ENCODE results near the gene C2CD2.

The C2CD2 gene

DNA sequence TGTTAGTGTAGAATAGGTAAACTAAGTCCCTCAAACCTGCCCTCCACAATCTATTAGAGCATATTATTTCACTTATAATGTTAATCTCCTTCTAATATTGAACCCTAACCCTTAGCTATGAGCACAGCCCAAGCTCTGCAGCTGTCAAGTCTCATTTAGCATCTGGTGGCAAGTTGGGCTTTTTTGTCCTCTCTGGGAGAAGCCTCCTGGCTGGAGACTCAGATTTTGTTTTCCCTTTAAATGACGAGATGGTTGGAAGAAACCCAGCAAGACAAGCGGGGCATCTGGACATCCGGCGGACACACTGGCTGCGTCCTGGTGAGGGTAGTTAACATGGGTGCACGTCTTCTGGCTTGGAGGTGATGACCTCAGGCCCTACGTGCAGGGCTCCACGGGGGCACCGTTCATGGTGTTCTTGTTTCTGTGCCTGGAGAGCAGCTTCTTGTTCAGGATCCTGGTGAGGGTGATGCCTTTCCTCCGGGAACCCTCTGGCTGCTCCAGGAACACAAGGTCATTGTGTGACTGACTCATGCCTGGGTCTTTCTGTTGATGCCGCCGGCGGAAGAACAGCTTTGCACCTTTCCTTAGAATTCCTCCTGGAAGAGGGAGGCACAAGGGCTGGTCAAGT lies 65.0 kb downstream of the C2CD2 start:
- TF ChIP-seq, protein P1, sequence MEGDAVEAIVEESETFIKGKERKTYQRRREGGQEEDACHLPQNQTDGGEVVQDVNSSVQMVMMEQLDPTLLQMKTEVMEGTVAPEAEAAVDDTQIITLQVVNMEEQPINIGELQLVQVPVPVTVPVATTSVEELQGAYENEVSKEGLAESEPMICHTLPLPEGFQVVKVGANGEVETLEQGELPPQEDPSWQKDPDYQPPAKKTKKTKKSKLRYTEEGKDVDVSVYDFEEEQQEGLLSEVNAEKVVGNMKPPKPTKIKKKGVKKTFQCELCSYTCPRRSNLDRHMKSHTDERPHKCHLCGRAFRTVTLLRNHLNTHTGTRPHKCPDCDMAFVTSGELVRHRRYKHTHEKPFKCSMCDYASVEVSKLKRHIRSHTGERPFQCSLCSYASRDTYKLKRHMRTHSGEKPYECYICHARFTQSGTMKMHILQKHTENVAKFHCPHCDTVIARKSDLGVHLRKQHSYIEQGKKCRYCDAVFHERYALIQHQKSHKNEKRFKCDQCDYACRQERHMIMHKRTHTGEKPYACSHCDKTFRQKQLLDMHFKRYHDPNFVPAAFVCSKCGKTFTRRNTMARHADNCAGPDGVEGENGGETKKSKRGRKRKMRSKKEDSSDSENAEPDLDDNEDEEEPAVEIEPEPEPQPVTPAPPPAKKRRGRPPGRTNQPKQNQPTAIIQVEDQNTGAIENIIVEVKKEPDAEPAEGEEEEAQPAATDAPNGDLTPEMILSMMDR (IDR thresholded peaks at IDR 0.05; ENCODE audit: control extremely low read depth, extremely low read depth, low read depth, missing control alignments) = no peak
- ChIA-PET POLR2A (no interaction called here), CTCF (interaction anchor here (1.8 kb wide), 1 partner anchor 21 kb away, joined by 3 read pairs; no protein-coding TSS in a partner anchor)
- DNase-seq (ENCODE audit: extremely low spot score) = no peak

DNA sequence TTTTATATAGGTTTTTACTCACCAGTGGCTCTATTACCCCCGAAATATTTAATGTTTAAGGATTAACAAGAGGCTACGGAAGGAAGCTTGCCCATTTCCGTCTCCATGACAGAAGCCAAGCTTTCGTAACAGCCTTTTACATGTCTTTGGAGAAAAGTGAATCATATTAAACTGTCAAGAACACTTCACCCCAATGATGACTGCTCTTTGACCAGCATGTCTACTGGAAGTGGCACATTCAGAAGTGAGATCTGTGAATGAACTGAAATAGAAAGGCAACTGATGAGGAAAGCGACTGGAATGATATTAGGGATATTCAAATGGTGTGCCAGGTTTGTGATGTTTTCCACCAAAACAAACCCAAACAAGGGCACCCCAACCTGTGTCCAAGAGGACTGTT lies 66.2 kb downstream of the C2CD2 start:
- POLR2A ChIA-PET = no interaction called here
- CTCF ChIA-PET = no interaction called here
- TF ChIP-seq, protein P1 (IDR thresholded peaks at IDR 0.05; ENCODE audit: control extremely low read depth, extremely low read depth, low read depth, missing control alignments) = no peak
- DNase-seq (ENCODE audit: extremely low spot score) = no peak

DNA sequence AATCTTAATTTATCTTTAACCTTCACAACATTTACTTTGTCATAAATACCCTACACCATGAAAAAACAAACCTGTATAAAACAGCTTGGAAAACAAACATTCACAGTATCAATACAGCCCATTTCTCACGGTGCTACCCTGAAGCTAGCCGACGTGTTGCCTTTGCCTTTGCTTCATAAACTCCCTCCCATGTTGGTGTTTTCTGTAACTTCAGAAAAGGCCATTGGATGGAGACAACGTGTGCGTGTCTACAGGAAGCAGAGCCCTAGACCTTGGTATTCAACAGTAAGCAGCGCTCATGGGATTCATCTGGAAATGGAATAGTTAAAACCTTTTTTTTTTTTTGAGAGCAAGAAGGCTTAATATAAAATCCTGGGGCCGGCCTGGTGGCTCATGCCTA lies 67.5 kb downstream of the C2CD2 start:
- DNase-seq (ENCODE audit: extremely low spot score) = no peak
- TF ChIP-seq, protein P1 (IDR thresholded peaks at IDR 0.05; ENCODE audit: control extremely low read depth, extremely low read depth, low read depth, missing control alignments) = no peak
- POLR2A ChIA-PET = no interaction called here
- CTCF ChIA-PET = interaction anchor here (0.9 to 1.4 kb wide), 2 partner anchors 16 to 222 kb away, joined by 3 read pairs; no protein-coding TSS in a partner anchor

DNA sequence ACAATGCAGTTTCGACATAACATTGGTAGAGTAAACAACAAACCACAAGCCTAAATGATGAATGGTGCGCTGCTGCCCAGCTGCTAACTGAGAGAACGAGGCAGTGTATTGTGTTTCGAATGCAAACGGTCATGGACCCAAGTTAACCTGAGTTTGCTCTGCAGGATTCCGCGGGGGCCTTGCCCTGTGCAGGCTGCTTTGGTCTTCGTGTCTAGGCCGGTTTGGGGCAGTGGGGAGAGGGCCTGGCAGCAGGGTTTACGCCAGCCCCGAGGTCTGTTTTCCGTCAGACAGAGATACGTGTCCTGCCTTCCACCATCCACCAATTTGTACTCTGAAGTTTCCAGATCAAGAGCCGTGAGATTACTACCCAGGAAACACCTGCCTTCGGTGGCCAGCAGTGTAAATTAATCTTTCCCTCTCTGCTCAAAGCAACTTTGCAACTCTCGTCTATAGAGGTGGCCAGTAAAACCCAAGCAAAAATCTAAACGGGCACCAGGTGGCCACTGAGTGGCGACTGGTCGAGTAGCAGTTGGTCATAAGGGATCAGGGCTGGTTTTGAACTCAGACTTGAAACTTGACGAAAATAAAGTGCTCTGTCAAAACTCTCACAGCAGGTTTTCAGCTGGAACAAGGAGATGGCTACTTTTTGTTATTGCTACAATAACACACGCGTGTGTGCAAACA lies 68.3 kb downstream of the C2CD2 start:
- no peak for DNase-seq (ENCODE audit: extremely low spot score)
- CTCF ChIA-PET = interaction anchor here (0.9 to 1.4 kb wide), 2 partner anchors 17 to 223 kb away, joined by 3 read pairs; no protein-coding TSS in a partner anchor
- TF ChIP-seq, protein P1 (IDR thresholded peaks at IDR 0.05; ENCODE audit: control extremely low read depth, extremely low read depth, low read depth, missing control alignments) = no peak
- POLR2A ChIA-PET = no interaction called here

- no peak for DNase-seq (ENCODE audit: extremely low spot score)
- ChIA-PET CTCF (interaction anchor here (1.4 to 2.1 kb wide), 3 partner anchors 11 to 342 kb away, joined by 3 to 5 read pairs (median 5); no protein-coding TSS in a partner anchor), POLR2A (no interaction called here)
- TF ChIP-seq, protein P1 (IDR thresholded peaks at IDR 0.05; ENCODE audit: control extremely low read depth, extremely low read depth, low read depth, missing control alignments) = no peak
Observed at GRCh38 chr21:41884501-41885030, 69.3 kb downstream of the C2CD2 start.

GRCh38 chr21:41883582-41883981 lies 70.2 kb downstream of the C2CD2 start:
- DNase-seq (ENCODE audit: extremely low spot score) = no peak
- TF ChIP-seq, protein P1 (IDR thresholded peaks at IDR 0.05; ENCODE audit: control extremely low read depth, extremely low read depth, low read depth, missing control alignments) = no peak
- ChIA-PET POLR2A (interaction anchor here (0.5 to 0.6 kb wide), 2 partner anchors 10 to 19 kb away, joined by 4 to 7 read pairs; no protein-coding TSS in a partner anchor), CTCF (interaction anchor here (1.0 to 2.1 kb wide), 7 partner anchors 12 to 343 kb away, joined by 3 to 5 read pairs (median 4); no protein-coding TSS in a partner anchor)

Data from GM10248 (cell line).